ENCODE data around the gene DHFR2. TPM values are rescaled to one million over a fixed set of nuclear protein-coding genes. Genes with fewer than 3 reads are reported as not detected.

Gene DHFR2
- total and polyA plus RNA-seq, 10 of the 15 experiments (the other 5 are each of a cell fraction or from before 2014, with no cell fraction given), result 1.8 to 5.6 (median 4.4) TPM

GRCh38 chr3:94063496-94064119 lies 892 bp upstream of the DHFR2 start:
- ChIA-PET RAD21 (ENCODE audit: unreplicated experiment) (interaction anchor here (0.6 to 2.3 kb wide), 8 partner anchors 7 to 65 kb away, joined by 3 to 24 read pairs (median 6); no protein-coding TSS in a partner anchor), POLR2A (interaction anchor here (0.6 to 2.5 kb wide), 5 partner anchors 8 to 174 kb away, joined by 3 to 30 read pairs (median 3); no protein-coding TSS in a partner anchor), CTCF (interaction anchor here (0.6 to 11.1 kb wide), 8 partner anchors 8 to 186 kb away, joined by 3 to 164 read pairs (median 6); no protein-coding TSS in a partner anchor), SMC1A (ENCODE audit: uncharacterized antibody, unreplicated experiment) (interaction anchor here (0.6 to 2.0 kb wide), 13 partner anchors 8 to 186 kb away, joined by 3 to 21 read pairs (median 4); partner anchors contain the start of gene ARL13B)
- Histone ChIP-seq H3K27ac (ENCODE audit: control insufficient read depth, insufficient read depth) (peak overlapping the region; percentile 100), H3K79me2 (ENCODE audit: control insufficient read depth, insufficient read depth, low read length) (peaks cover 49% of the 10 kb centered on the region), H3K4me2 (ENCODE audit: control insufficient read depth, insufficient read depth) (peak overlapping the region; percentile 86), H2AFZ (ENCODE audit: control insufficient read depth, low read depth, low read length) (peak overlapping the region; percentile 96), H3K4me1 (ENCODE audit: control insufficient read depth, insufficient read depth, low read length) (no peaks in the 10 kb centered on the region), H3K9ac (ENCODE audit: control insufficient read depth, insufficient read depth, low read length) (peak overlapping the region; percentile 99), H3K4me3 (peak overlapping the region; percentile 84), H4K20me1 (ENCODE audit: control insufficient read depth, insufficient read depth) (no peaks in the 10 kb centered on the region), H3K27me3 (replicated peaks in 1 of 2; ENCODE audit: control insufficient read depth in 2 of 2, insufficient read depth in 2 of 2, low read length in 1 of 2) (no peaks in the 10 kb centered on the region), H3K36me3 (ENCODE audit: control insufficient read depth in 2 of 2, insufficient read depth in 2 of 2, low read length in 1 of 2) (peaks cover 0 to 24% of the 10 kb centered on the region in 2 experiments; a peak in 2 of 4 replicates), H3K9me3 (replicated peaks; ENCODE audit: control insufficient read depth, insufficient read depth, low read length) (peaks cover 14% of the 10 kb centered on the region; the same call in 2 of the 3 replicates)
- 0 out of 3 replicates have a peak, but pooled peaks have one; percentile 8 for ATAC-seq
- intact Hi-C loops (cut with micrococcal nuclease; ENCODE audit: unreplicated experiment), result no loop called here
- FAIRE-seq, result no peak
- TF ChIP-seq CUX1 (IDR thresholded peaks at IDR 0.05; ENCODE audit: insufficient replicate concordance, low read depth, low read length) (no peak), MLLT1 (IDR thresholded peaks at IDR 0.05) (peak; percentile 74; the same call in 1 of the 2 replicates), ZNF687 (IDR thresholded peaks at IDR 0.05) (0 out of 2 replicates have a peak, but pooled peaks have one; percentile 3), ZNF217 (IDR thresholded peaks at IDR 0.05) (no peak)
- in situ Hi-C loops (cut with MboI), result no loop called here
- no peak for DNase-seq (ENCODE audit: low read depth, low spot score)
- WGBS (ENCODE audit: insufficient coverage, insufficient replicate concordance, low lambda C conversion rate, missing lambda C conversion rate), result 34% methylated on average over 17 of the region's 17 CpGs
- no TSS peak for BruUV-seq (replicated peaks)
